GM10266 (cell line): ENCODE measurements around the gene SYT9.
"Not testable (repeated sequence)": the region's sequence is repeated elsewhere in the genome, so short reads cannot be mapped to it uniquely, and the experiment has no call there.

Experiments
- DNase-seq: peaks from one replicate; pipeline ENCODE4 v3.0.0; 2012; ENCODE audit errors: extremely low spot score
- CTCF ChIP-seq: IDR thresholded peaks from 2 replicates; pipeline ENCODE4 v1.5.1; 2012; ENCODE audit warnings: mild to moderate bottlenecking, low read depth; ENCODE audit not compliant: control insufficient read depth, insufficient read depth; ENCODE audit errors: missing control alignments

SYT9 gene

GRCh38 chr11:7514099-7514591 lies 262.4 kb downstream of the SYT9 start:
- TF ChIP-seq CTCF: no peak
- DNase-seq: no peak

GRCh38 chr11:7515447-7515886 lies 263.8 kb downstream of the SYT9 start:
- TF ChIP-seq CTCF: no peak
- no peak for DNase-seq

- TF ChIP-seq CTCF: no peak
- no peak for DNase-seq
These were observed 264.8 kb downstream of the SYT9 start for GRCh38 chr11:7516475-7516874.

- not testable (repeated sequence) for DNase-seq
These were observed 266.0 kb downstream of the SYT9 start for GRCh38 chr11:7517743-7518142.
